Stimulated activated CD8-positive, alpha-beta memory T cell treated with anti-CD3 and anti-CD28 coated beads, Interleukin-4, amount 100 ng/mL, for 24 hours (primary cell): Measurements from ENCODE around the gene ANKRD28.
"Not testable (repeated sequence)": the region's sequence is repeated elsewhere in the genome, so short reads cannot be mapped to it uniquely, and the experiment has no call there.

Source experiments
- DNase-seq: peaks from one replicate; pipeline ENCODE4 v3.0.0-alpha.2; 2020; ENCODE audit warnings: low read depth

The ANKRD28 gene

GRCh38 chr3:15797642-15798303 lies at the start of gene ANKRD28:
Gene ANKRD28, minus strand, starts transcription at chr3:15797979. Its CDS starts 1,458 bp downstream, at chr3:15796521.
- no peak for DNase-seq

DNA sequence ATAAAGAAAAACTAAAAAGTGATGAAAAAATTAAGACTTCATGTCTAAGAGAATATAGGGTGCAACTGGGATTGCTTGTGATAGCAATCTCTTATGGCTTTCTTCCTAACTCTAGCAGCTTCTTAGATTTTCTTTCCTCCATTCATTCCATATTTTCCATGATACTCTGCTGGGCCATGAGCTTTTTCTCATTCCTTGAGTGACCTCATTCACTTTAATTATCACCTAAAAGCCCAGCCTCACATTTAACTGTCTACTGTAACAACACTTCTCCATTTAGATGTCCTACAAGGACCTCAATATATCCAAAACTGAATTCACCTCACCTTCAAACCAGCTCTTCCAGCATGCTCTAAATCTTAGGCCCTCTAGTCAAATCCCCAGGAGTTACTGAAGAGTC lies 49.5 kb upstream of the ANKRD28 start:
- DNase-seq, result no peak

GRCh38 chr3:15846606-15847005 lies 48.8 kb upstream of the ANKRD28 start:
- no peak for DNase-seq

DNA sequence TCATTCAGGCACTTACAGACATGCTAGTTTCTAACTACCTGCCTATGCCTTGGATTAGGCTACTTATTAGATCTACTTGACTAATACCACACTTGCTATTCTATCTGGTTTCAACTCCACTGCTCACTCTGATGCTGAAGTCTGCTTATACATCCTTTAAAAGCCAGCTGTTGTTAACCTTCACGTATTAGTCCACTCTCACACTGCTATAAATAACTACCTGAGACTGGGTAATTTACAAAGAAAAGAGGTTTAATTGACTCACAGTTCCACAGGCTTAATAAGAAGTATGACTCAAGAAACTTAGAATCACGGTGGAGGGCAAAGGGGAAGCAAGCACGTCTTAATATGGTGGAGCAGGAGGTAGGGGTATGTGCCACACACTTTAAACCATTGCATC lies 47.7 kb upstream of the ANKRD28 start:
- DNase-seq, result no peak

DNA sequence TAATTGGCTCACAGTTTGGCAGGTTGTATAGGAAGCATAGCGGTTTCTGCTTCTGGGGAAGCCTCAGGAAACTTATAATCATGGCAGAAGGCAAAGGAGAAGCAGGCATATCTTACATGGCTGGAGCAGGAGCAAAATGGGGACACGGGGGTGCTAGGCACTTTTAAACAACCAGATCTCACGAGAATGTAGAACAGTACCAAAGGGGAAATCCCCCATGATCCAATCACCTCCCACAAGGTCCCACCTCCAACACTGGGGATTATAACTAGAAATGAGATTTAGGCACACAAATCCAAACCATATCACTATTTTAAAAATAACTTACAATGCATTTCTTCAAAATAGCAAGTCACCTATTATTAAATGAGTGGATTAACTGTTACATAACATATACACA lies 47.1 kb upstream of the ANKRD28 start:
- DNase-seq, result no peak

DNA sequence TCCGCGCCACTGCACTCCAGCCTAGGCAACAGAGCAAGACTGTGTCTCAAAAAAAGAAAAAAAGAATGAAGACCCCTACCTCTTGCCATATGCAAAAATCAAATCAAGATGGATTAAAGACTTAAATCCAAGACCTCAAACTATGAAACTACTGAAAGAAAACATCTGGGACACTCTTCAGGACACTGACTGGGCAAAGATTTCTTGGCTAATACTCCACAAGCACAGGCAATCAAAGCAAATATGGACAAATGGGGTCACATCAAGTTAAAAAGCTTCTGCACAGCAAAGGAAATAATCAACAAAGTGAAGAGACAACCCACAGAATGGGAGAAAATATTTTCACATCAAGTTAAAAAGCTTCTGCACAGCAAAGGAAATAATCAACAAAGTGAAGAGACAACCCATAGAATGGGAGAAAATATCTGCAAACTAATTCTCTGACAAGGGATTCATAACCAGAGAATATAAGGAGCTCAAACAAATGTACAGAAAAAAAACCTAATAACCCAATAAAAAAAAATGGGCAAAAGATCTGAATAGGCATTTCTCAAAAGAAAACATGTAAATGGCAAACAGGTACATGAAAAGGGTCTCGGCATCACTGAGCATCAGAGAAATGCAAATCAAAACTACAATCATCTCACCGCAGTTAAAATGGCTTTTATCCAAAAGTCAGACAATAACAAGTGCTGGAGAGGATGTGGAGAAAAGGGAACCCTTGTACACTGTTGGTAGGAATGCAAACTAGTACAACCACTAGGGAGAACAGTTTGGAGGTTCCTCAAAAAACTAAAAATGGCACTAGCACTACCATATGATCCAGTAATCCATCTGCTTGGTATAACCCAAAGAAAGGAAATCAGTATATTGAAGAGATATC lies 43.6 kb upstream of the ANKRD28 start:
- not testable (repeated sequence) for DNase-seq

- no peak for DNase-seq
Observed at GRCh38 chr3:15839568-15839967, 41.8 kb upstream of the ANKRD28 start.

DNA sequence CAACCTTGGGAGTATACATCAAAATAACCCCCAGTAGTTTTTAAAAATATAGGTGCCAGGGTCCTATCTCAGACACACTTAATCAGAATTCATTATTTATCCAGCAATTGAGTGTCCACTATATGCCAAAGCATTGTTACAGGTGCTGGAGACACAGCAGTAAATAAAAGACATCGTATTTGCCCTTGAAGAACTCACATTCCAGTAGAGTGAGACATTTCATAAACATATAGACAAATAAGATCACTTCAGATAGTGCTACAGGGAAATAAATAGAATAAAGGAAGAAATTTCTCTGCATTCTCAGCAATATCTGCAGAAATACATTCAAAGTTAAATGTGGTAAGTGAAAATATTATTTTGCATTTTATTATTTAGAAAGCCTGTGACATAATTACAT lies 34.1 kb upstream of the ANKRD28 start:
- DNase-seq, result no peak

DNA sequence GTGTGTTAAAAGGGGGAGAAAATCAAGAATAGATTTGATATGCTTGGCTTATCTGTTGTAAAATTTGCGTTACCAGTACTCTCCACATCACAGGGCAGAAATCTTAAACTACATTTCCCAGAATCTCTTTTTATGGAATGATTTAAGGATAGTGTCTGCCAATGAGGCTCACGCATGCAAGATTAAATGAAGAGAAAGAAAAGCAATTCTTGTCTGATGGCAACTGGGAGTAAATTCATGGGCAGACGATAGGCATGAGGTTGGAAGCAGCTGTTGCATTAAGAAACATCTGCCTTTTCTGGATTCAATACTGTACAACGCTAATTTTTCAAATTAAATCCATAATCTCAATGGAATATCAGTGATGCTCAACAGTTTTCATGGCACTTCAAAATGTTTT lies 27.2 kb upstream of the ANKRD28 start:
- no peak for DNase-seq

GRCh38 chr3:15823092-15823491 lies 25.3 kb upstream of the ANKRD28 start:
- no peak for DNase-seq

DNA sequence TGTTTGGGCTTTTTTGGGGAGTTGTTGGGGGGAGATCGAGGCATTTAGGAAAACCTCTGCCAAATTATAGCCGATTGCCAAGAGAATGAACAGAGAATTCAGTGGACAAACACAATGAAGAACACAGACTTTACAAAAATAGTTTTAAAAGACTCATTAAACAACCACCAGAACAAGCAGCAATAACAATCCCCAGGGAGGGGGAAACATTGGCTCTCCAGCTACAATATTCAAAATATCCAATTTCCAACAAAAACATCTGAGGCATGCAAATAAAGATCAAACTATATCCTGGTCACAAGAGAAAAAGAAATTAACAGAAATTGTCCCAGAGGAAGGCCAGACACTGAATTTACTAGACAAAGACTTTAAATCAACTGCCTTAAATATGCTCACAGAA lies 24.5 kb upstream of the ANKRD28 start:
- no peak for DNase-seq

- no peak for DNase-seq
Observed at GRCh38 chr3:15820911-15821310, 23.1 kb upstream of the ANKRD28 start.

DNA sequence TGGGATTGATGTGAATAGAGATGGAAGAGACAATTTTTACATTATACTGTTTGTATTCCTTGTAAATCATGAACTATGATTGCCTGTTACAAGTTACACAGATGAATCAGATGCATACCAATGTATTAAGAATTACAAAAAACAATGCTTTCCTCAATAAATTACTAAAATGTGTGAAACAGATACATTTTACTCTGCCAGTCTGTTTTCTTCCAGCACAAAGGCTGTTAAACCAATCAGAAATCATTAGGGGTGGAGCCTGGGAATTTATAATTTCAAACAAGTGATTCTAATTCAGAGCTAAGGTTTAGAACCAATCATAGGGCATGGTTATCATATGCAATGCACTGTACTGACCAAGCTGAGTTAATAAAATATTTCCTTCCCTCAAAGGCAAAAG lies 21.8 kb upstream of the ANKRD28 start:
- DNase-seq, result no peak

GRCh38 chr3:15819043-15819442 lies 21.3 kb upstream of the ANKRD28 start:
- no peak for DNase-seq

DNA sequence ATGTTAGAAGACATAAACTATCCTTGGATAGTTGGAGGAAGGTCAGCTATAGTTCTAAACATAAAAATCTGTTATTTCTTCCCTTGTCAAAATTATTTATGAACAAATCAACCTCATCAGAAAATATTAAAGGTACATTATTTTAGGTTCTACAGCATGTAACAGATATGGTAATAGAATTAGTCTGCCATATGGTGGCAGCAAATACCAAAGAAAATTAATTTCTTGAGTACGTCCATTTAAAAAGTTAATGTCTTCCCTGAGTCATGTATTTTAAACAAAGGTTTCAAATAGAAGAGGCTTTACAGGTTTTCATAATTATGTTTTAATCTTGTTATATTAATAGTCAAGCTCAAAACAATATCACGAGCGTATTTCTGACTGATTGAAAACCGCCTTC lies 17.9 kb upstream of the ANKRD28 start:
- no peak for DNase-seq

GRCh38 chr3:15813079-15813478 lies 15.3 kb upstream of the ANKRD28 start:
- not testable (repeated sequence) for DNase-seq

GRCh38 chr3:15812183-15812582 lies 14.4 kb upstream of the ANKRD28 start:
- DNase-seq, result no peak

DNA sequence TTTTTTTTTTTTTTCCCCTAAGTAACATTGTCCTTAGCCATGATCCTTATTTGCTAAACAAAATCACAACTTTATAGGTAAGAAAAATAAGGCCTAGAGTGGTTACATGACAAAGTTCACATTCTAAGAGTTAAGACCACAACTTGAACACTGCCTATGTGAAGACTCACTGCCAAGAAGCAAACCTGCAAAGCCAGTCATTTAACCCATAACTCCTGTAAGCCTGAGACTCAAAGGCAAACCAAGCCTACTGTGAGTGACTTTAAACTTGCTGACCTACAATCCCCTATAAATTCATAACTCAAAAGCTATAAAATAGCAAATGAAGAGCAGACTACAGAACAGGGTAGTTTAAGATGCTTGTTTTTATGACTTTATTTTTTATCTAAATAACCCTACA lies 12.9 kb upstream of the ANKRD28 start:
- DNase-seq, result no peak

DNA sequence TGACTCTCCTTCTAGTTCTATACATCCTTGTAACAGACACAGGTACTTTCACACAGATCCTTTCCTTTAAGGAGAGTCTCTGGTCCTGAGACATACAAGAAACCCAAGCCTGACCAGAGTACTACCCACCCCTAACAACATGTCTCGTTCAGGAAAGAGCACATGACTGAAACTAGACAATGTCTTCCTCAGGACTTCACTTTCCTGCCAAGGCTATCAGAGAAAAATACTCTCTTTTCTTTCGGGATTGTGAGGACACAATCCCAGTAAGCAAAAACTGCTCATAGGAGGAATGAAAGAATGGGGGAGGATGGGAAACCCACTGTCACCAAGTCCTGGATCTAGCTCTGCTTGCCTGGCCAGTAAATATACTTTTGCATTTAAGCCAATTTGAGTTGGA lies 11.5 kb upstream of the ANKRD28 start:
- DNase-seq, result no peak

DNA sequence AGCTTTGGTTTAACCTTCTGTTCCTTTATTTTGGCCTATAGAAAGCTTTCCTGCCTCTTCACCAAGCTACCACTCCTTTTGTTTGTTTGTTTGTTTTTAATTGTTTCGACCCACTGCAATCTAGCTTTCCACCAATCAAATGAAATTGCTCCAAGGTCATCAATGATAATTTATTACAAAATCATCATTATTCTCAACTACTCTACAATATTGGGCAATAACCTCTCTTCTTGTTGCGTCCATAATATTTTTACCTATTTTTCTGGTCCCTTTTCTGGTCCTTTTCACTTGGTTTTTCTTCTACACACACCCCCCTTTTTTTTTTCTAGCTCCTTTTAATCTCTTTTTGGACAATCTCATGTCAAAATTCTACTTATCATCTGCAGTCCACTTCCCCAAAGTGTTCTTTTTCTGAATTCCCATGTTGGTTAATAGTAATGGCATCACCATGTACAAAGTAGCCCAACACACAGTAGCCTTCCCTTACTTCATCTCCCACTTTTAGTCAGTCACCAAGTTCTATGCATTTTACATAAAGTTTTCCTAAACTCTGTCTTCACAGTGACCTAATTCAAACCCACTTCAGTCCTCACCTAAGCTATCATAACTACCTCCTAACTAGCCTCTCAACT lies 11.0 kb upstream of the ANKRD28 start:
- no peak for DNase-seq

DNA sequence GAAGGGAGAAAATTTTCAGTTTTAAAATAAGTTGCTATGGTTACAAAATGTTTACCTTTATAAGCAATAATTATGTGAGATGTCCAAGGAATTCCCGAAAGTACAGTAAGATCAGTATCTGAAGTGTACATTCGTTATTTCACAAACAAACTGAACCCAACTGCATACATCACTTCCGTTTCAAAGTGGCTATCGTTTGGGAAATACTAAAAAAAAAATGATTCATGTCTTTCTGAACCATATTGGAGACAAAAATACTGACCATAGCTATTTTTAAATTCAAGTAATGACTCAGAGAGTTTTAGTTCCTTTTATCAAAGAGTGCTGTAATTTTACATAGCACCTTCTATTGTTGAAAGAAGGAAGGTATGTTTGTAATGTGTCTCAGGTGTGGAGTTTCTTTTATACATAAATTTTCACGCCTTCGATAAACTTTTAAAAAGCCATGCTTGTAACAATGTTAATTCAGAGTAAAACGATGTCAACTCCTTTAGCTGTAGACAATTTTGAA lies 8.0 kb upstream of the ANKRD28 start:
- DNase-seq, result no peak

GRCh38 chr3:15804553-15805095 lies 6.8 kb upstream of the ANKRD28 start:
- no peak for DNase-seq

- no peak for DNase-seq
Observed at GRCh38 chr3:15803921-15804320, 6.1 kb upstream of the ANKRD28 start.
